Lower leg skin (tissue), 3 donors: ENCODE measurements around the gene RAG1.

ENCODE experiments used
- POLR2A ChIP-seq, 2 donors: fragments of 450-650 bp; IDR thresholded peaks; one replicate each; pipeline ENCODE4 v1.6.1; 2016 to 2017; ENCODE audit warnings: antibody characterized with exemption in 2 of 2, mild to moderate bottlenecking in 1 of 2, moderate library complexity in 1 of 2
- TF ChIP-seq, protein P1 (sequence below), 3 donors: fragments of 450-650 bp; IDR thresholded peaks; one replicate each; pipeline ENCODE4 v1.5.1; 2016; ENCODE audit warnings: antibody characterized with exemption in 3 of 3, mild to moderate bottlenecking in 3 of 3, moderate library complexity in 2 of 3

DNA sequence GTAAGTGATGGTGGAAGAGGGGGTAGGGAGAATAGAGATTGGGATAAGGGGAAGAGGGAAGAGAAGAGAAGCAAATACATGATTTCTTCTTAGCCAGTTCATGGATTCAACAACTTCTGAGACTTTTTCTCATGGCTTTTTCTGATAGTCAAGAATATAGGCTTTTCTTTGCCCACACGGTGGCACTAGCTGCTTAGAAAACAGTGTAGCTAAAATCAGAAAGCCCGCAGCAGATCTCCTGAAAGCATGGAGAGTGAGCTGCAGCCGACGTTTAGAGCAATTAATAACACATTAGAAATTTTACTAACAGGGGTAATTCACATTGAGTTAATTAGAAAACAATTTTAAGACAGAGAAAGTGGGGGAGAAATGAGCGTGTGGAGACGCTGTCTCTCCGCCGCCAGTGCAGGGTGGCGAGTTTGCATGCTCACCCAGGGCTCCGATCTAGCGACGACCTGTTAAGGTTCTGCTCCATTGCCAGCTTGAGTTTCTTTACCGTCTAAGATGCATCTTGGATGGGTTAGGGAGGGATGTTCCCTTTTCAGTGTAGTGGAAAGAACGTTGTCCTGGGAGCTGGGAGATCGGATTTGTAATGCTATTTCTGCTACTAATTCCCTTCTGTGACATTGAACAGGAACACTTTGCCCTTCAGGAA, 3.3 kb upstream of the RAG1 start:
- TF ChIP-seq, protein P1, sequence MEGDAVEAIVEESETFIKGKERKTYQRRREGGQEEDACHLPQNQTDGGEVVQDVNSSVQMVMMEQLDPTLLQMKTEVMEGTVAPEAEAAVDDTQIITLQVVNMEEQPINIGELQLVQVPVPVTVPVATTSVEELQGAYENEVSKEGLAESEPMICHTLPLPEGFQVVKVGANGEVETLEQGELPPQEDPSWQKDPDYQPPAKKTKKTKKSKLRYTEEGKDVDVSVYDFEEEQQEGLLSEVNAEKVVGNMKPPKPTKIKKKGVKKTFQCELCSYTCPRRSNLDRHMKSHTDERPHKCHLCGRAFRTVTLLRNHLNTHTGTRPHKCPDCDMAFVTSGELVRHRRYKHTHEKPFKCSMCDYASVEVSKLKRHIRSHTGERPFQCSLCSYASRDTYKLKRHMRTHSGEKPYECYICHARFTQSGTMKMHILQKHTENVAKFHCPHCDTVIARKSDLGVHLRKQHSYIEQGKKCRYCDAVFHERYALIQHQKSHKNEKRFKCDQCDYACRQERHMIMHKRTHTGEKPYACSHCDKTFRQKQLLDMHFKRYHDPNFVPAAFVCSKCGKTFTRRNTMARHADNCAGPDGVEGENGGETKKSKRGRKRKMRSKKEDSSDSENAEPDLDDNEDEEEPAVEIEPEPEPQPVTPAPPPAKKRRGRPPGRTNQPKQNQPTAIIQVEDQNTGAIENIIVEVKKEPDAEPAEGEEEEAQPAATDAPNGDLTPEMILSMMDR (IDR thresholded peaks at IDR 0.05): no peak
- TF ChIP-seq POLR2A (IDR thresholded peaks at IDR 0.05): no peak
